Neural progenitor cell (in vitro differentiated cells): ENCODE data around the gene IGFL4.

Experiments used
- EZH2 ChIP-seq: fragments of 200-600 bp; sonication (generic); IDR thresholded peaks from 2 replicates; pipeline ENCODE4 v1.6.1; 2017; ENCODE audit warnings: antibody characterized with exemption, mild to moderate bottlenecking, moderate library complexity
- TF ChIP-seq, protein P1 (sequence below): fragments of 200-600 bp; sonication (generic); IDR thresholded peaks from 2 replicates; pipeline ENCODE4 v1.5.1; 2017; ENCODE audit warnings: antibody characterized with exemption, mild to moderate bottlenecking

- TF ChIP-seq, protein P1, sequence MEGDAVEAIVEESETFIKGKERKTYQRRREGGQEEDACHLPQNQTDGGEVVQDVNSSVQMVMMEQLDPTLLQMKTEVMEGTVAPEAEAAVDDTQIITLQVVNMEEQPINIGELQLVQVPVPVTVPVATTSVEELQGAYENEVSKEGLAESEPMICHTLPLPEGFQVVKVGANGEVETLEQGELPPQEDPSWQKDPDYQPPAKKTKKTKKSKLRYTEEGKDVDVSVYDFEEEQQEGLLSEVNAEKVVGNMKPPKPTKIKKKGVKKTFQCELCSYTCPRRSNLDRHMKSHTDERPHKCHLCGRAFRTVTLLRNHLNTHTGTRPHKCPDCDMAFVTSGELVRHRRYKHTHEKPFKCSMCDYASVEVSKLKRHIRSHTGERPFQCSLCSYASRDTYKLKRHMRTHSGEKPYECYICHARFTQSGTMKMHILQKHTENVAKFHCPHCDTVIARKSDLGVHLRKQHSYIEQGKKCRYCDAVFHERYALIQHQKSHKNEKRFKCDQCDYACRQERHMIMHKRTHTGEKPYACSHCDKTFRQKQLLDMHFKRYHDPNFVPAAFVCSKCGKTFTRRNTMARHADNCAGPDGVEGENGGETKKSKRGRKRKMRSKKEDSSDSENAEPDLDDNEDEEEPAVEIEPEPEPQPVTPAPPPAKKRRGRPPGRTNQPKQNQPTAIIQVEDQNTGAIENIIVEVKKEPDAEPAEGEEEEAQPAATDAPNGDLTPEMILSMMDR, result no peak
- TF ChIP-seq EZH2, result no peak
Measured at GRCh38 chr19:46077815-46078167, 37.0 kb upstream of the IGFL4 start.
